HG02884 (cell line): Measurements from ENCODE around the gene POLR1A.

Source experiments
- ATAC-seq: cut with Tn5 transposase; IDR thresholded peaks from one replicate; pipeline ENCODE4 v1.9.1; 2021; ENCODE audit warnings: mild to moderate bottlenecking, moderate library complexity; ENCODE audit not compliant: unreplicated experiment

POLR1A gene

DNA sequence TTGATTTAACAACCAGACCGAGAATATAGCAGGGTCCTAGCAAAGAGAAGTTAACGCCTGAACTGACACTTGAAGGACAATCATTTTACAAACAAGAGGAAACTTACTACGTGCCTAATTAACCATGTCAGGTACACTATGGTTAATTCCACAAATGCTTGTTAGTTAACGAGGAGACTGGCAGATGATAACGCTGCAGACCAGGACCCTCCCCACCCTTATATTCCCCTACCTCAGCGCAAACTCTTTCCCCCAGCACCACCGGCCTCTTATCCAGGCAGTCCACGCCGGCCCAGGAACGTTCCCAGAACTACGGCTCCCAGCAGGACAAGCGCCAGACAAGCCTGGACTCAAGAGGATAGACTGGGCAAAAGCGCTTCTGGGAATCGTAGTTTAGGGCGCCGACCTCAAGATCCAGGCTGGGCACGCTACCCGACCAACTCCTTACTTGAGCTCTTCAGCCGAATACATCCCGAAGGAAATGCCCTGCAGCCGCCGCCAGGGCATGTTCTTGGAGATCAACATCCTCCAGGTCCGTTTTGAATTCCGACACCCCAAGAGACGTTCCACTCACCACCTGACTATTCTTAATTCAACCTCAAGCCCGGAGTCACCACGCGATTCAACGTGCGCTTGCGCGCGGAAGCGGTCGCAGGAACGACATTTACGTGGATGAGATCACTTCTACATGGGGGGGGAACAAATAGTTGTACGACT is at the start of gene POLR1A:
POLR1A (minus strand) TSS at position 635 of the 717 bp plus-strand sequence; CDS start at position 525, 110 bp downstream.
- peak; percentile 61 for ATAC-seq

- ATAC-seq = no peak
Measured at GRCh38 chr2:86150502-86150901, 44.8 kb upstream of the POLR1A start.

GRCh38 chr2:86147793-86148192 is 42.1 kb upstream of the POLR1A start:
- no peak for ATAC-seq

DNA sequence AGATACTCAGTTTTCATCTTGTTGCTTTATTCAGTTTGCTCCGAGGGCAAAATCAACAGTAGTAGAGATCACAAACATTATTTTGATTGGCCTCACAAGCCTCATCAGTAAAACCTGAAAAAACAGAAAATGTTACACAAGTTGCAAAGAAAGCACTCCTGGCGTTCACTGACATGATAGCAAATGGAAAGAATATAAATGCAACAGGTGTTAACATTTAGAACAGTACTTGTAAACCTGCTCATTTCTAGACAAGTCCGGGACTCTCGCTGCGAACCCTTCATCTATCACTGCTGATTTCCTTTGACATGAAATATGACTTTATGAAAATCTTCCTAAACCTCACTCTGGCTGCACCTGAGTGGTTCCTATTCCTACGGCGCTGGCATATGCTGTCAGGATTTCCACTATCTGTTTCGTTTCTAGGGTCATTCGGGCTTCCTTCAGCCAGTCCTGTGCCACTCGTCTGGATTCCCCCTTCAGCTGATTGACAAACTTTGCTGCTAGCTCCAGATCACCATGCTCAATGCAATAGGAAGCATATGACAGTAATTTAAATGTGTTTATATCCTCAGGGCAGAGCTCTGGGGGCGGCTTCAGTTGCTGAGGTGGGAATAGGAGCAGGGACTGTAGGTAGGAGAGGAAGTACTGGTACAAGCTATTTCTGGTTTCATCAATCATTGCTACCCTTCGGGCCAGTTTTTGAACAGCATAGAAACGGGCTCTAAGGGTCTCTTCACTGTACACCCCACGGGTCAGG is 38.4 kb upstream of the POLR1A start:
- no peak for ATAC-seq

DNA sequence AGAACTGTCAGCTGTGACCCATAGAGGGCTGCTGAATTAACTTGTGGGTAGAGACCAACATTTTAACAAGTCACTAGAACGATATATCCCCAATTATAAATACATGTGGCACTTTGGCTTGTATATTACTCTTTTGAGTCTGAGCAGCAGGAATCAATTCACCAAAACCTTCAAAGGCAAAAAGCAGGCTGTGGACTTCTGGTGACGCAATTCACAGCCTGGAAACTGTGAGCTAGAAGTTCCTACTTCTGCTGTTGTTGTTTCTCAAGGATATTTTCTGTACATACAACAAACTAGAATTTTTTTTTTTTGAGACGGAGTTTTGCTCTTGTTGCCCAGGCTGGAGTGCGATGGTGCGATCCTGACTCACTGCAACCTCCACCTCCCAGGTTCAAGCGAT is 37.6 kb upstream of the POLR1A start:
- ATAC-seq = no peak

- ATAC-seq = no peak
Measured at GRCh38 chr2:86142436-86143257, 37.0 kb upstream of the POLR1A start.

GRCh38 chr2:86140969-86141392 is 35.3 kb upstream of the POLR1A start:
- no peak for ATAC-seq

DNA sequence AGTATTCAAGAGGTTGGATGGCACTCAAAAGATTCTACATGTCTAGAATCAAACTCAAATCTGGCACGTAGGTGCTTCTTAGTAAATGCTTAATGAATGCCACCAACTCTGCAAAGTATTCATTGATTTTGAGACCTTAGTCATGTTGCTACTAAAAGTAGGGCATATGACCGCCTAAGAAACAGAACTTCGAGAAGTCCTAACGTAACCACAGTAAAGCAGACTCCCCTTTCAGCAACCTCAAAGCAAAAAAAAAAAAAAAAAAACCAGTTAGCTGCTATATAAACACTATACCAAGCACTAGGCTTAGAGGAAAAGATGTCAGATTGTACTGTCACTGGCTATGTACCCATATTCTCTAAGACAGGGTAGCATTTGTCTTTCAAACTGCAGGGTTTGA is 34.3 kb upstream of the POLR1A start:
- ATAC-seq = no peak

- no peak for ATAC-seq
Measured at GRCh38 chr2:86138736-86139625, 33.3 kb upstream of the POLR1A start.

DNA sequence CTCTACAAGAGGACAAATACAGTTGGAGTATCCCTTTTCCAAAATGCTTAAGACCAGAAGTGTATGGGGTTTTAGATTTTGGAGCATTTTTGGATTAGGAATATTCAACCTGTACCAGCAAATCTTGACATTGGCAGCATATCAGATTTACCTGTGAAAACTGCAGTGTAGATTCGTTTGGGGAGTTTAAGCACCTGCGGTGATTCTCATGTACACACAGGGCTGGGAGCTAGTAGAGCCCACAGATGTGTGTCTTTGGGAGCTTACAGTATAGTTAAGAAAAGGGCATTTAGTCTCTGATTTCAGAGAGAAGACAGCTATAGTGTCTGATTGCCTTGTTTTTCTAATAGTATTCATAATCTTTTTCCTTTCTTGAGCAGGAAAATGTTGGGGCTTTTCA is 30.5 kb upstream of the POLR1A start:
- no peak for ATAC-seq

- no peak for ATAC-seq
Measured at GRCh38 chr2:86135653-86136052, 30.0 kb upstream of the POLR1A start.

DNA sequence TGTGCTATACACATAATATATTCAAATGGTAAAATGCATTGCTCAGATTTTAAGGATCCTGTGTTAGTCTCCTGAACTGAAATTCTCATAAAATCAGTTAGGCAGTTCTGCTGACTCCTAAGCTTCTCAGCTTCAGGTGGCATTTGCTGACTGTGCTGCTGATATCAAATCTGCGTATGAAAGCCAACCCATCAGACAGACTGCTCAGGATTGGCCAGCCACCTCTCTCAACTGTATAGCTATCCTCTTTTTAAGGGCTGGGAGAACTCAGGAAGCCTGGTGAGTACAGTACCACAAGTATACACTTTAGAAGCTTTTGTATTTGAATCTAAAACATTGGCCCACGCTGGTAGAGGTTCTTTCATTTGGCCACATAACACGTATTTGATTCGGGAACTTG is 29.0 kb upstream of the POLR1A start:
- no peak for ATAC-seq

GRCh38 chr2:86124683-86125082 is 19.0 kb upstream of the POLR1A start:
- no peak for ATAC-seq

- no peak for ATAC-seq
Measured at GRCh38 chr2:86123328-86123925, 17.7 kb upstream of the POLR1A start.

GRCh38 chr2:86118130-86118529 is 12.4 kb upstream of the POLR1A start:
- no peak for ATAC-seq

DNA sequence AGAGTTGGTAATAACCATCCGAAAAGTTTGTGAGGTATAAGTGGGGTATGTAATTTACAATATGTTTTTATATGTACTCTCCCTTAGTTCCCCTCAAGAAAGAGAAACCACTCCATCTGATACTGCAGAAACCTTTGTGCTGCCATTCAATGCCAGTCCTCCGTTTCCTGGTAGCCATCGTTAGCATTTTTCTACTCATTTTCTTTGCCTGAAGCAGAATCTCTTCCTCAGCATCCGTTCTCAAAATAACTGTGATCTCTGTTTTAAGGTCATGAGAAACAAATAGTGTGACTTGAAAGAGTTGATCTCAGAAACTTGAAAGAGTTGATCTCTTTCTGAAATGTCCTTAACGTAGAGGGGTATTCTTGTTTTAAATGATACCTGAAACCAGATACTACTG is 1.3 kb upstream of the POLR1A start:
- no peak for ATAC-seq

GRCh38 chr2:86105969-86106945 is 571 bp upstream of the POLR1A start, which contains the start of gene PTCD3:
PTCD3 (plus strand) TSS chr2:86106235; CDS start chr2:86106248, 13 bp downstream.
- peak; percentile 85 for ATAC-seq

- no peak for ATAC-seq
Measured at GRCh38 chr2:86102157-86102556, 3.5 kb downstream of the POLR1A start.

DNA sequence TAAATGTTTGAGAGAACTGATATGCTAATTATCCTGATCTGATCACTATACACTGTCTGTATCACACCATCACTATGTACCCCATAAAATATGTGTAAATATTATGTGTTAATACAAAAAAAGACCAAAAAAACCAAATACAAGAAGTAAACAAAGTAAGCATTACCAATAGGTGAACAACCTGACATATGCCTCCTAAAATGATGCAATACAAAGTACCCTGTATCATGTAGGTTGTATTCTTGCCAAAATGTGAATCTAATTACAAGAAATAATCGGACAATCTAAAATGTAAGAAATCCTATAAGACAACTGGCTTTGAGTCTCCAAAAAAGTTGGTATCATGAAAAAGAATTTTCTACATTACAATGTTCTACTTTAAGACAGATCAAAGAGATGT is 7.8 kb downstream of the POLR1A start:
- no peak for ATAC-seq
